Measurements from ENCODE around the gene KBTBD6. TPM values are rescaled to one million over a fixed set of nuclear protein-coding genes. Genes with fewer than 3 reads are reported as not detected.

The KBTBD6 gene
- total RNA-seq, 1 donor from 2014 or later: 2.0 TPM

- Histone ChIP-seq H3K36me3 (no peaks in the 10 kb centered on the region), H3K9me3 (no peaks in the 10 kb centered on the region), H3K4me1 (no peaks in the 10 kb centered on the region), H3K4me3 (no peak overlapping the region), H3K27ac (no peak overlapping the region), H3K27me3 (no peaks in the 10 kb centered on the region)
- TF ChIP-seq CTCF (IDR thresholded peaks at IDR 0.05): no peak
- no peak for DNase-seq (ENCODE audit: low spot score in 2 of 2)
- intact Hi-C loops (cut with DNase I): no loop called here
Measured at GRCh38 chr13:41162151-41162550, 29.5 kb upstream of the KBTBD6 start.

- intact Hi-C loops (cut with DNase I): no loop called here
- Histone ChIP-seq H3K9me3 (no peaks in the 10 kb centered on the region), H3K27me3 (no peaks in the 10 kb centered on the region), H3K4me1 (no peaks in the 10 kb centered on the region), H3K36me3 (no peaks in the 10 kb centered on the region), H3K27ac (no peak overlapping the region), H3K4me3 (no peak overlapping the region)
- DNase-seq (ENCODE audit: low spot score in 2 of 2): no peak
- TF ChIP-seq CTCF (IDR thresholded peaks at IDR 0.05): no peak
Measured at GRCh38 chr13:41159174-41159573, 26.6 kb upstream of the KBTBD6 start.

GRCh38 chr13:41157048-41157717 is 24.6 kb upstream of the KBTBD6 start:
- Histone ChIP-seq H3K27ac (no peak overlapping the region), H3K36me3 (no peaks in the 10 kb centered on the region), H3K9me3 (peaks cover 0 to 5% of the 10 kb centered on the region in 2 donors), H3K4me3 (no peak overlapping the region), H3K27me3 (no peaks in the 10 kb centered on the region), H3K4me1 (no peaks in the 10 kb centered on the region)
- intact Hi-C loops (cut with DNase I): no loop called here
- TF ChIP-seq CTCF (IDR thresholded peaks at IDR 0.05): no peak
- DNase-seq (ENCODE audit: low spot score in 2 of 2): no peak

- H3K4me1 ChIP-seq: no peaks in the 10 kb centered on the region
- intact Hi-C loops (cut with DNase I): no loop called here
- no peak for TF ChIP-seq CTCF (IDR thresholded peaks at IDR 0.05)
- H3K9me3 ChIP-seq: peaks cover 0 to 10% of the 10 kb centered on the region in 2 donors
- no peak overlapping the region for H3K27ac ChIP-seq
- DNase-seq (ENCODE audit: low spot score in 2 of 2): no peak
- H3K27me3 ChIP-seq: no peaks in the 10 kb centered on the region
- no peak overlapping the region for H3K4me3 ChIP-seq
- no peaks in the 10 kb centered on the region for H3K36me3 ChIP-seq
Measured at GRCh38 chr13:41156620-41157019, 24.0 kb upstream of the KBTBD6 start.

- Histone ChIP-seq H3K27ac (no peak overlapping the region), H3K27me3 (no peaks in the 10 kb centered on the region), H3K9me3 (peaks cover 6 to 27% of the 10 kb centered on the region in 2 donors), H3K4me3 (no peak overlapping the region), H3K36me3 (no peaks in the 10 kb centered on the region), H3K4me1 (no peaks in the 10 kb centered on the region)
- intact Hi-C loops (cut with DNase I): no loop called here
- TF ChIP-seq CTCF (IDR thresholded peaks at IDR 0.05): no peak
- no peak for DNase-seq (ENCODE audit: low spot score in 2 of 2)
Measured at GRCh38 chr13:41154042-41154441, 21.4 kb upstream of the KBTBD6 start.

- Histone ChIP-seq H3K9me3 (peaks cover 24 to 43% of the 10 kb centered on the region in 2 donors), H3K4me3 (no peak overlapping the region), H3K36me3 (no peaks in the 10 kb centered on the region), H3K4me1 (no peaks in the 10 kb centered on the region), H3K27ac (no peak overlapping the region), H3K27me3 (no peaks in the 10 kb centered on the region)
- intact Hi-C loops (cut with DNase I): no loop called here
- no peak for TF ChIP-seq CTCF (IDR thresholded peaks at IDR 0.05)
- DNase-seq (ENCODE audit: low spot score in 2 of 2): no peak
Measured at GRCh38 chr13:41152005-41152404, 19.4 kb upstream of the KBTBD6 start.

All from ascending aorta (tissue), 2 donors.